HepG2 (cell line): ENCODE results near the gene SLC28A1. TPM values are rescaled to one million over a fixed set of nuclear protein-coding genes. Genes with fewer than 3 reads are reported as not detected.
A peak's percentile ranks its signal among the peaks of the same experiment; 100 is the strongest.

Source experiments
- FOXK2 ChIP-seq: fragments of 450-650 bp; IDR thresholded peaks from 2 replicates; pipeline ENCODE4 v1.6.1; 2016
- GLI4 ChIP-seq: sonication (generic); formaldehyde crosslinking; IDR thresholded peaks from 2 replicates; pipeline ENCODE4 v1.5.1; 2020; ENCODE audit warnings: missing genetic modification reagents, mild to moderate bottlenecking, moderate library complexity, borderline replicate concordance
- GTF3A ChIP-seq: sonication (generic); formaldehyde crosslinking; conservative IDR thresholded peaks from 2 replicates; pipeline ENCODE4 v1.4.0; 2020; ENCODE audit warnings: mild to moderate bottlenecking, missing genetic modification reagents
- HDAC1 ChIP-seq: sonication (generic); formaldehyde crosslinking; IDR thresholded peaks from 2 replicates; pipeline ENCODE4 v1.5.1; 2020; ENCODE audit warnings: mild to moderate bottlenecking, missing genetic modification reagents
- HNRNPLL ChIP-seq: fragments of 200-400 bp; formaldehyde crosslinking; IDR thresholded peaks from 2 replicates; pipeline ENCODE4 v1.6.1; 2017; ENCODE audit warnings: mild to moderate bottlenecking, low read depth, low read length; ENCODE audit not compliant: poor library complexity, severe bottlenecking
- HOXD1 ChIP-seq: sonication (generic); formaldehyde crosslinking; IDR thresholded peaks from 2 replicates; pipeline ENCODE4 v1.5.0; 2020; ENCODE audit warnings: missing genetic modification reagents
- JDP2 ChIP-seq: sonication (generic); formaldehyde crosslinking; IDR thresholded peaks from 2 replicates; pipeline ENCODE4 v1.8.1; 2022; ENCODE audit warnings: missing genetic modification reagents, borderline replicate concordance
- KLF15 ChIP-seq: sonication (generic); formaldehyde crosslinking; IDR thresholded peaks from 2 replicates; pipeline ENCODE4 v1.8.1; 2023; ENCODE audit warnings: borderline replicate concordance, mild to moderate bottlenecking, inconsistent platforms, missing genetic modification reagents, mixed read lengths
- NONO ChIP-seq, 2 experiments: fragments of 450-650 bp in 1 of 2; sonication (generic) in 1 of 2; formaldehyde crosslinking in 1 of 2; IDR thresholded peaks in 1 of 2; conservative IDR thresholded peaks in 1 of 2; 2 replicates each; pipeline versions ENCODE4 v1.6.1 to v1.8.0; 2017 to 2022; ENCODE audit warnings: mild to moderate bottlenecking in 1 of 2, missing genetic modification reagents in 1 of 2, moderate library complexity in 1 of 2
- TCF7L2 ChIP-seq: IDR thresholded peaks from 2 replicates; pipeline ENCODE4 v1.6.1; 2011; ENCODE audit warnings: mild to moderate bottlenecking, low read depth, low read length, moderate library complexity
- ZFP90 ChIP-seq: sonication (generic); formaldehyde crosslinking; IDR thresholded peaks from 2 replicates; pipeline ENCODE4 v1.8.0; 2022; ENCODE audit warnings: missing genetic modification reagents, mild to moderate bottlenecking, inconsistent platforms, borderline replicate concordance
- ZNF382 ChIP-seq: sonication (generic); formaldehyde crosslinking; IDR thresholded peaks from 2 replicates; pipeline ENCODE4 v1.5.0; 2020; ENCODE audit warnings: missing genetic modification reagents, mild to moderate bottlenecking, borderline replicate concordance
- ZNF383 ChIP-seq: sonication (generic); formaldehyde crosslinking; IDR thresholded peaks from 2 replicates; pipeline ENCODE4 v1.4.0; 2020; ENCODE audit warnings: missing genetic modification reagents, mild to moderate bottlenecking, borderline replicate concordance
- ZNF446 ChIP-seq: sonication (generic); formaldehyde crosslinking; IDR thresholded peaks from 2 replicates; pipeline ENCODE4 v1.5.0; 2020; ENCODE audit warnings: mild to moderate bottlenecking, missing genetic modification reagents
- ZSCAN22 ChIP-seq: sonication (generic); formaldehyde crosslinking; IDR thresholded peaks from 2 replicates; pipeline ENCODE4 v1.4.0; 2020; ENCODE audit warnings: mild to moderate bottlenecking, missing genetic modification reagents
- polyA plus RNA-seq, 8 experiments: library from polyadenylated mRNA; depleted of rRNA in 3 of 8; stranded (reverse) in 7 of 8; unstranded in 1 of 8; fragments of >200 nt; fragmentation: Illumina TruSeq in 4 of 8; extraction: Trizol in 4 of 8; gene quantifications; 2 replicates each; pipeline versions ENCODE4 v1.2.1 to v1.2.3, GENCODE V29; 2011 to 2016; ENCODE audit warnings: low read depth in 4 of 8, missing spikeins in 1 of 8, mixed read lengths in 1 of 8; ENCODE audit not compliant: insufficient read depth in 1 of 8
- total RNA-seq, 5 experiments: library from RNA; depleted of rRNA; stranded (reverse); fragments of >200 nt; fragmentation: Illumina TruSeq; extraction: Trizol; gene quantifications; 2 replicates each; pipeline ENCODE4 v1.2.3, GENCODE V29; 2016; ENCODE audit warnings: low read depth in 1 of 5
- TF ChIP-seq, protein P1 (sequence below): sonication (generic); formaldehyde crosslinking; IDR thresholded peaks from one replicate; pipeline ENCODE4 v1.5.1; 2020; ENCODE audit warnings: mild to moderate bottlenecking, missing genetic modification reagents; ENCODE audit errors: not compliant biosample characterization
- TF ChIP-seq, protein P2 (sequence below): sonication (generic); formaldehyde crosslinking; IDR thresholded peaks from 2 replicates; pipeline ENCODE4 v1.8.1; 2023; ENCODE audit warnings: missing genetic modification reagents, mild to moderate bottlenecking, borderline replicate concordance
- TF ChIP-seq, protein P3 (sequence below): IDR thresholded peaks from 2 replicates; pipeline ENCODE4 v1.6.1; 2016; ENCODE audit warnings: missing genetic modification reagents, missing compliant biosample characterization
- TF ChIP-seq, protein P4 (sequence below): IDR thresholded peaks from 2 replicates; pipeline ENCODE4 v1.6.1; 2016; ENCODE audit warnings: low read depth, control low read depth

The SLC28A1 gene
- total and polyA plus RNA-seq, 2 of the 13 experiments (the other 11 are each of a cell fraction or from before 2014, with no cell fraction given) = 0.31 to 5.8 TPM

DNA sequence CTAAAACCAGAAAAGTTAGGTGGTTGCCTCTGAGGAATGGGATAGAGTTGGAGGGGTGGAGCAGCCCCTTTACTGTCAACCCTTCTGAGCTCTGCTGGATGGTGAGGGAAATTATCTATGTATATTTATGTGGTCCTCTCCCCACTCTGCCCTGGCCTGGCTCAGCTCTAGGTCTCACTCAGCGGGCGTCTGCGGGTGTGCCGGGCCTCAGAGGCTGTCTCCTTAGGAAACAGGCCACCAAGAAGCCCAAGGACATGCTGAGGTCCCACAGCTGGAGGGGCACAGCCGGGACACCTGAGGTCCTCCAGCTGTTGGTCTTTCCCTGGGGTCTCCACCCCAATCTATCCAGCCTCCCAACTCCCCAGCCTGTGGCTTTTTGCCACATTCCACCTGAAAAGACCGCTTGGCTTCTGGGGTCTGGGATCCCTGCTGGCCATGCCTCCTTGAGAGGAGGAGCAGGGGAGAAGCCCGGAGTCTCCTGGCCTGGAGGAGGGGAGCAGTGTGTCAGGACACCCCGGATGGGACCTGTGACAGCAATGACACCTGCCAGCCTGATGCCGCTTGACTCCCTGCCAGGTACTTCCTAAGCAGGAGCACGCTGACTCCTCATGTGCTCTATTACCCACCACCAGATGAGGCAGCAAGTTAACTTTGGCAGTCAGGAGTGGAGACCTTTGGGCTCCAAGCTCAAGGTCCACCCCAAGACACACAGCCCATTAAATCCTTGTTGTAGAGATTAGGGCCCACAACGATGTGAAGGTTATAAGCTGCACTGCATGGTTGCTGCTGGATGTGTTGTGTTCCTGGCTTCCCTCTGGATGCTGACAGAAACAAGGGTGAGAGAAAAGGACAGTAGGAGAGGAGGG, at the start of gene SLC28A1 (continued):
- TF ChIP-seq, protein P1, sequence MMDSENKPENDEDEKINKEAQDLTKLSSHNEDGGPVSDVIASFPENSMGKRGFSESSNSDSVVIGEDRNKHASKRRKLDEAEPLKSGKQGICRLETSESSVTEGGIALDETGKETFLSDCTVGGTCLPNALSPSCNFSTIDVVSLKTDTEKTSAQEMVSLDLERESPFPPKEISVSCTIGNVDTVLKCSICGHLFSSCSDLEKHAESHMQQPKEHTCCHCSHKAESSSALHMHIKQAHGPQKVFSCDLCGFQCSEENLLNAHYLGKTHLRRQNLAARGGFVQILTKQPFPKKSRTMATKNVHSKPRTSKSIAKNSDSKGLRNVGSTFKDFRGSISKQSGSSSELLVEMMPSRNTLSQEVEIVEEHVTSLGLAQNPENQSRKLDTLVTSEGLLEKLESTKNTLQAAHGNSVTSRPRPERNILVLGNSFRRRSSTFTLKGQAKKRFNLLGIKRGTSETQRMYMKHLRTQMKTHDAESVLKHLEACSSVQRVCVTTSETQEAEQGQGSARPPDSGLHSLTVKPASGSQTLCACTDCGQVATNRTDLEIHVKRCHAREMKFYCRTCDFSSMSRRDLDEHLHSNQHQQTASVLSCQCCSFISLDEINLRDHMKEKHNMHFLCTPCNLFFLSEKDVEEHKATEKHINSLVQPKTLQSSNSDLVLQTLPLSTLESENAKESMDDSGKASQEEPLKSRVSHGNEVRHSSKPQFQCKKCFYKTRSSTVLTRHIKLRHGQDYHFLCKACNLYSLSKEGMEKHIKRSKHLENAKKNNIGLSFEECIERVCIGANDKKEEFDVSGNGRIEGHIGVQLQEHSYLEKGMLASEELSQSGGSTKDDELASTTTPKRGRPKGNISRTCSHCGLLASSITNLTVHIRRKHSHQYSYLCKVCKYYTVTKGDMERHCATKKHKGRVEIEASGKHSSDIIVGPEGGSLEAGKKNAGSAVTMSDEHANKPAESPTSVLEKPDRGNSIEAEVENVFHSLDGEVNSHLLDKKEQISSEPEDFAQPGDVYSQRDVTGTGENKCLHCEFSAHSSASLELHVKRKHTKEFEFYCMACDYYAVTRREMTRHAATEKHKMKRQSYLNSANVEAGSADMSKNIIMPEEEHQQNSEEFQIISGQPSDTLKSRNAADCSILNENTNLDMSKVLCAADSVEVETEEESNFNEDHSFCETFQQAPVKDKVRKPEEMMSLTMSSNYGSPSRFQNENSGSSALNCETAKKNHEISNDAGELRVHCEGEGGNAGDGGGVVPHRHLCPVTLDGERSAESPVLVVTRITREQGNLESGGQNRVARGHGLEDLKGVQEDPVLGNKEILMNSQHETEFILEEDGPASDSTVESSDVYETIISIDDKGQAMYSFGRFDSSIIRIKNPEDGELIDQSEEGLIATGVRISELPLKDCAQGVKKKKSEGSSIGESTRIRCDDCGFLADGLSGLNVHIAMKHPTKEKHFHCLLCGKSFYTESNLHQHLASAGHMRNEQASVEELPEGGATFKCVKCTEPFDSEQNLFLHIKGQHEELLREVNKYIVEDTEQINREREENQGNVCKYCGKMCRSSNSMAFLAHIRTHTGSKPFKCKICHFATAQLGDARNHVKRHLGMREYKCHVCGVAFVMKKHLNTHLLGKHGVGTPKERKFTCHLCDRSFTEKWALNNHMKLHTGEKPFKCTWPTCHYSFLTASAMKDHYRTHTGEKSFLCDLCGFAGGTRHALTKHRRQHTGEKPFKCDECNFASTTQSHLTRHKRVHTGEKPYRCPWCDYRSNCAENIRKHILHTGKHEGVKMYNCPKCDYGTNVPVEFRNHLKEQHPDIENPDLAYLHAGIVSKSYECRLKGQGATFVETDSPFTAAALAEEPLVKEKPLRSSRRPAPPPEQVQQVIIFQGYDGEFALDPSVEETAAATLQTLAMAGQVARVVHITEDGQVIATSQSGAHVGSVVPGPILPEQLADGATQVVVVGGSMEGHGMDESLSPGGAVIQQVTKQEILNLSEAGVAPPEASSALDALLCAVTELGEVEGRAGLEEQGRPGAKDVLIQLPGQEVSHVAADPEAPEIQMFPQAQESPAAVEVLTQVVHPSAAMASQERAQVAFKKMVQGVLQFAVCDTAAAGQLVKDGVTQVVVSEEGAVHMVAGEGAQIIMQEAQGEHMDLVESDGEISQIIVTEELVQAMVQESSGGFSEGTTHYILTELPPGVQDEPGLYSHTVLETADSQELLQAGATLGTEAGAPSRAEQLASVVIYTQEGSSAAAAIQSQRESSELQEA = no peak
- TF ChIP-seq, protein P2, sequence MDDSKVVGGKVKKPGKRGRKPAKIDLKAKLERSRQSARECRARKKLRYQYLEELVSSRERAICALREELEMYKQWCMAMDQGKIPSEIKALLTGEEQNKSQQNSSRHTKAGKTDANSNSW (CRISPR knock-in tag) = no peak
- TF ChIP-seq FOXK2 (no peak), ZNF383 (no peak), HOXD1 (CRISPR knock-in tag) (no peak), HNRNPLL (no peak), TCF7L2 (no peak), ZSCAN22 (no peak), NONO (IDR thresholded peaks at IDR 0.05) (no peak), NONO (CRISPR knock-in tag; conservative IDR thresholded peaks at IDR 0.05) (peak; percentile 49), GLI4 (CRISPR knock-in tag) (no peak), JDP2 (no peak), ZFP90 (CRISPR knock-in tag) (no peak), KLF15 (CRISPR knock-in tag) (no peak), ZNF446 (CRISPR knock-in tag) (no peak), HDAC1 (CRISPR knock-in tag) (peak; percentile 79), ZNF382 (CRISPR knock-in tag) (no peak), GTF3A (no peak)
- TF ChIP-seq, protein P3, sequence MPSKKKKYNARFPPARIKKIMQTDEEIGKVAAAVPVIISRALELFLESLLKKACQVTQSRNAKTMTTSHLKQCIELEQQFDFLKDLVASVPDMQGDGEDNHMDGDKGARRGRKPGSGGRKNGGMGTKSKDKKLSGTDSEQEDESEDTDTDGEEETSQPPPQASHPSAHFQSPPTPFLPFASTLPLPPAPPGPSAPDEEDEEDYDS (CRISPR knock-in tag) = peak; percentile 49; the same call in 1 of the 2 replicates
- TF ChIP-seq, protein P4, sequence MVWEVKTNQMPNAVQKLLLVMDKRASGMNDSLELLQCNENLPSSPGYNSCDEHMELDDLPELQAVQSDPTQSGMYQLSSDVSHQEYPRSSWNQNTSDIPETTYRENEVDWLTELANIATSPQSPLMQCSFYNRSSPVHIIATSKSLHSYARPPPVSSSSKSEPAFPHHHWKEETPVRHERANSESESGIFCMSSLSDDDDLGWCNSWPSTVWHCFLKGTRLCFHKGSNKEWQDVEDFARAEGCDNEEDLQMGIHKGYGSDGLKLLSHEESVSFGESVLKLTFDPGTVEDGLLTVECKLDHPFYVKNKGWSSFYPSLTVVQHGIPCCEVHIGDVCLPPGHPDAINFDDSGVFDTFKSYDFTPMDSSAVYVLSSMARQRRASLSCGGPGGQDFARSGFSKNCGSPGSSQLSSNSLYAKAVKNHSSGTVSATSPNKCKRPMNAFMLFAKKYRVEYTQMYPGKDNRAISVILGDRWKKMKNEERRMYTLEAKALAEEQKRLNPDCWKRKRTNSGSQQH (CRISPR knock-in tag) = no peak
